Measurements from ENCODE around the gene CCDC33.

- TF ChIP-seq CTCF (IDR thresholded peaks at IDR 0.05) (no peak), POLR2A (IDR thresholded peaks at IDR 0.05; ENCODE audit: low read depth) (no peak), EP300 (IDR thresholded peaks at IDR 0.05) (no peak), POLR2AphosphoS5 (IDR thresholded peaks at IDR 0.05) (no peak)
Observed at GRCh38 chr15:74222240-74223119, 13.6 kb upstream of the CCDC33 start.
